GM19240 (cell line): ENCODE results near the gene SDK1.

Experiments
- DNase-seq: peaks from one replicate; pipeline ENCODE4 v3.0.0; 2011; ENCODE audit warnings: low spot score; ENCODE audit not compliant: insufficient read length

The SDK1 gene

DNA sequence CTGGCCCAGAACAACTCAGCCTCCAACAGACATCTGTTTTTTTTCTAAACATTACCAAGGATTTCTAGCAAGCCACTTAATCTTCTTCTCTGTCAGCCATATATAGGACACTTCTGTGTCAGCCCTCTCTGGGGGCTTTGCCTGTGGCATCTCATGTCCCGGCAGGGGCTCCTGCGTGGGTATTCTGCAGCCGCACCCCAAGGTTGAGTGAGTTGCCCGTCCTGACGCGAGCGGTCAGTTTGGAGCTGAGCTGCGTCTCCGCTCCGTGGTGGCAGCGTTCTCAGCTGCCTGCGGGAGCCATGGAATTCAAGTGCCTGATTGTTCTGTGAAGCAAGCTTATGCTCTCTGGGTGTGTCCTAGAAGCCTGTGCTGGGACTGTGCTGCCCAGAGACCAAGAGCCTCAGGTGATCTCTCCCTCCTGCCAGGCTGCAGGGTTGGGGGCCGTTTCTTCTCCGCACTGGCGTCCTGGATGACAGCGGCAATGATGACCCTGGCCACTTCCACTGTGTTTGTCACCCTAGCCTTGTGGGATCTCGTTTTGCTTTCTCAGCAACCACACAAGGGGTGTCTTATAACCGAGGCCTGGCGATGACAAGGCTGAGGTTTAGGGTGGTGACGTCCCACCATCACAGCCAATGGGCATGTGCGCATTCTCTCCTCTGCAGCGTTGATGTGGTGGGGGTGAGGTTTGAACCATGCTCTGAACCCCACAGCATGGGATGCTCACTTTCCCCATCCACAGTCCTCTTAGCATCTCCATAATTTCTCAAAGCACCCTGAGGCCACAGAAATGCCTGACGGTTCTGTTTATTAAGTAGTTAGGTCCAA lies 768.4 kb downstream of the SDK1 start:
- DNase-seq = no peak

DNA sequence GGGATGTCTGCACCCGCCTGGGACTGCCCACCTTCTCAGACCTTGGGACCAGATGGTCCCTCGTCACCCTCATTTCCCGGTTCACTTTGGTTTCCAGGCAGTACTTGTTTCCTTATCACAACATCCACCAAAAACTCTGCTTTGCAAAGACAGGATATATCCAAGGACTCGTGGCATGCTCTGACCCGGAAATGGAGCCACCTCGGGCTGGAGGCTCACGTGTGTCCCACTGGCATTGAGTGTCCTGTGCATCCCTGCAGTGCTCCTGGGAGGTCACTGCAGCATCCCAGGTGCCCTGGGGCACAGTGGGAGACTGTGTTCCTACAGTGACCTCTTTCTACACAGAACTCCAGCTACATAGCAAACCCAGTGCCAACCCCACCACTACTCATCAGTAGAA lies 769.2 kb downstream of the SDK1 start:
- DNase-seq = no peak

DNA sequence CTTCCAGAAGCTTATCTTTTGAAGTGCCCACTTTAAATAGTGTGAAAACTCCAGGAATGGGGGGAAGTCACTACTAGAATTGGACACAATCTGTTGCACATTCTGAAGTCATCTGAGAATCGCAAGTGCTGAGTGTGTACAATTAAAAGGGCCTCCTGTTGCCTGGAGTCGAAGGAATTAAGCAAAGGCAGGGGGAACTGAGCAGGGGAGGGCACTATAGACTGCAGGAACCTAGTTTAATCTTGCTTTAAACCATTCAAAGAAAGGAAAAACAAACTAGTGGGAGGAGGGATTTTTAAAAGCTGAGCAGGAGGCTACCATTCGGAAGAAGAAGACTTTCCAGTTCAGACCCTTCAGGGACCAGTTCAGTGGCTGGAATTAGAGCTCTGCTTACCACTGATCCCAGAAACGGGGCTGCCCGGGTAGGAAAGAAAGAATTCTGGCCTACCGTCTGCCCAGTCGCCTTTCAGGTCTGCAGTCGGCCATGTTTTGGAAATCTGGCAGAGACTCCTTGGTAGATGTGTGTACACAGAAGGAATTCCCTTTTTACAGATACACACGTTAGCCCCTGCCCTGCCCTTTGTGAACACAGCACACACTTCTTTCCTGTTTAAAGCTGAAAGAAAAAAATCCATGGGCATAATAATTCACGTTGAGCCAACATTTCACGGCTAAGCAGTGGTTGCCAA lies 770.5 kb downstream of the SDK1 start:
- no peak for DNase-seq

DNA sequence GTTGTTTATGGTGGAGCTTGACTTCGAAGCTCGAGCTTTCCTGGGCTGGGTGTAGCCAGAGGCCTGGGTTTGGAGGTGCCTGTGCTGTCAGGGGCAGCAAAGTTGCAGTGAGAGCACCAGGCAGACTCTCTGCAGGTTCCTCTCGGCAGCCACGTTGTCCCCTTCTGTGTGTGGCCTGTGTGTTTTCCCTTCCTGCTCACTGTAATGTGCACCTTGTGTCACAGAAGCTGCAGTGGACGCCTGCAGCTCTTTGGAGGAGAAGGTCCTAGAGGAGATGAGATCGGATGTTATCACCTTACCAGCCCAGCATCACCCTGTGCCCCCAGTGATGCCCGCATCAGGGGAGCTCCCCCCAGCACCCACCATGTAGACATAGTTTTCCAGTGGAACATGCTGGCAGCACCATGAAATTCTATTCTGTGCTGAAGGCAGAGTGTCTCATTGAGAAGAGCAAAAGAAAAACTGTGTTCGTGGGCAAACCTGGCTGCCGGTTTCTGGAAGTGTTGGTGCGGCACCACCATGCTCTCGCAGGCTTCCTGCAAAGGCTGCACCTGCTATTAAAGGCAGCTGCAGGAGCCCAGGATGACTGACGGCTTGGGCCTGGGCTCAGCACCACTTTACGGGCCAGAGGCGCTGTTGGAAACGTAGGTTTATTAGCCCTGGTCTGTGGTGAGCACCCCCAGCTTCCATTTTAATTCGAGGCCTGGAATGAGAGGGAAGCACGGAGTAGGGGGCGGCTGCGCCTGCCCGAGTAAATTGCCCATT lies 771.3 kb downstream of the SDK1 start:
- DNase-seq = no peak

DNA sequence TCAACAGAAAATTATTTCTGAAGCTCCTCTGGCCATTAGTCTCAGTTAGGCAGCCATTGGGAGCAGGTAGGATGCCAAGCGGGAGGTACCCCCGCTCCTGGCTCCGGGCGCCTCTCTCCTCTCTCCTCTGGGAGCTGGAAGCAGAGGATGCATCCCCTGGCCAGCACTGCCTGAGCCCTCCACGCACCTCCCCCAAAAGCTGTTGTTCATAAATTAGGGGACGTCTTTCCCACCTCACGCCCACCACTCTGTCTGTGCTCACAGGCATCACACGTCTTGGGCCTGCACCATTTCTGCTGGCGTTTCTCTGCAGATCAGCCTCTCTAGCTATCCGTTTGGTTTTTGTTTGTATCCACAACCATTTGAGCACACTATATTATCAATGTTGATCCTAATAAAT lies 772.0 kb downstream of the SDK1 start:
- DNase-seq = no peak

DNA sequence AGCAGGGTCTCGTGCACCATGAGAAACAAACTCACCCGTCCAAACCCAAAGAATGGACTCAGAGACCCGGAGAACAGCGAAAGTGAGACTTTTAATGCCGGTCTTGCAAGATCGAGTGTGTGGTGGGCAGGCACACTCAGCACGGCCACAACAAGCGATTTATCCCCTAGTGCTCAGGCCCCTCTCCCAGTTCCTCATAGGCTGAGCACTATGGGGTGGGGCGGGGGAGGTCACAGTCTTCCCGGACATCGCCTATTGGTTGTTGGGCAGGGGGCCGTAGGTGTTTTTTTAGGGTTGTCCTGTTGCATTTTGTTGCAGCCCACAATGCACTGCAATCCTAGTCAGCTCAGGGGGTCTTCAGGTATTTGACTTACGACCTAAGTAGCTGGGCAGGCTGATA lies 772.7 kb downstream of the SDK1 start:
- DNase-seq = no peak

DNA sequence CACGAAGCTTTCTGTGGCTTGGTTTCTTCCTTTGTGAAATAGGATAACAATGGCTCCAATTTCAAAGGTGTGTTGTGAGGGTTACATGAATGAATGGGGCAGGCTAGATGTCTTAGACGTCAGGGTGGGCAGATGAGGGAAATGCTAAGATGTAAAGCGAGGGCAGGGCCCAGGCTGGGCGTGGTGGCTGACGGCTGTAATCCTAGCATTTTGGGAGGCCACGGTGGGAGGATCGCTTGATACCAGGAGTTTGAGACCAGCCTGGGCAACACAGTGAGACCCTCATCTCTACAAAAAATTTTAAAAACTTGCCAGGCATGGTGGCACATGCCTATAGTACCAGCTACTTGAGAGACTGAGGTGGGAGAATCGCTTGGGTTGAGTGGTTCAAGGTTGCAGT lies 773.4 kb downstream of the SDK1 start:
- no peak for DNase-seq

DNA sequence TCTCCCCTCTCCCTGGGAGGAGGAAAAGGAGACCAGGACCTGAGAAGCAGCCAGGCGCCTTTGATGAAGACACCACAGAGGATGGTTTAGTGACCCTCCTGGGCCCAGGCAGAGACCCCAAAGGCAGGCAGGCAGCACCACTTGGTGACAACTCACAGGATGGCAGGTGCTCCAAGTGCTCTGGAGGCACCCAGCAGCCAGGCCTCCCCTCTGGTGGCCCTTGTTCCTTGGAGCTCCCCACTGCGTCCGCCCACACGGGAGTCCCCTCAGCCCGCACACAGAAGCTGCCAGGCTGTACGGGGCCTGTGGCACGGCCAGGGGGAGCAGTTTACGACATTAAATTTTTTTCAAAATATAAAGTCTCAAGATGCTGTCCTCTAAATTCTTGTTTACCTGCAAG lies 773.9 kb downstream of the SDK1 start:
- no peak for DNase-seq

DNA sequence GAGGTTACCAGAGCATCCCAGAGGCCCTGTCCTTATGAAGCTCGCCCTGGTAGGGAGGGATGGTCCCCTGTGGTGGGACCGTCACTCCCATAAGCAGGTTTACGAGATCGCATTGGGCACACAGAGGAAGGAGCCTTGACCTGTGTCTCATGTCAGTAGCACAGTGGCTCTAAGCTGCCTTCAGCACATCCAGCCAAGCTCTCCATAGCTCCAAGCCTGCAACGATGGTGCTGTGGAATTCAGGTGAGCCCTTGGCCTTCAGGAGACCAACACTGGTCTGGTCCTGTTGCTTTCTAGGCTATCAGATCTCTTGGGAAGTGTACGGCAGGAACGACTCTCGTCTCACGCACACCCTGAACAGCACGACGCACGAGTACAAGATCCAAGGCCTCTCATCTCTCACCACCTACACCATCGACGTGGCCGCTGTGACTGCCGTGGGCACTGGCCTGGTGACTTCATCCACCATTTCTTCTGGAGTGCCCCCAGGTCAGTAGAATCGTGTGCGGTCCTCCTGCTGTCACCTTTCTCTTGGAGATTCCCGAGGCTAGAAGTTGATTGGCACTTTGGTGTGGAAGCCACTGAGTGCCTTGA lies 775.7 kb downstream of the SDK1 start:
- DNase-seq = no peak

DNA sequence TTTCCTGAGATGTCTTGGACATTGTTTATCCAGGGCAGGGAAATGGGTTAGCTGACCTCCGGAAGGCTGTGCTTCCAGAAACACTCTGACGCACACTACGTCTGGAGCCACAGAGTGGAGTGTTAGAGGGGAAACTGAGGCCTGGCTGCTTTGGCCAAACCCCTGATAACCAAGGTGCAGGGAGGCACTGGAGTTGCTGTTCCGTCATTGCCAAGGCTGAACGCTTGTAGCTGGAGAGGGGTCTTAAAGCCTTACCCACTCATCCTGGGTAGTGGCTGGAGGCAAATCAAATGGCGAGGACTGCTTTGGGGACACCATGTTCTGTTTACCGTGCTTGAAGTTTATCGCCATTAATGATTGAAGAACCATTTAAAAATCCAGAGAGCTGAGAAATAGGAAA lies 776.9 kb downstream of the SDK1 start:
- DNase-seq = no peak

DNA sequence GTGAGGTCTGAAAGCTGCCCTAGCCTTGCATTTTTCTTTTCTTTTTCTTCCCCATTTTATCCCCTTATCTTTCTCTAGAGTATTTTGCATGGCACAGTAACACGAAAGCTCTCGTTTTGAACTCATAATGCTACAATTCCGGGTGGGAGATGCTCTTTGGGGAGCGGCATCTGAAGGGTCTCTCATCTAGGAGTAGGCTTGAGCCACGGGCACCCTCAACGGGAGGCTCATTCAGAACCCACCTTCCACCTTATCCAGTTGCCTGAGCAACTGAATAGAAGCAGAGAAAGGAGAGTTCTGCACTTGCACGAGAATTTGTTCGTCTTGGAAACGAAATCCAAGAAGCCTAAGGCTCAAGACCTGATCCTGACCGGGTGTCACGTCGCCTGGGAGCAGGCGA lies 777.5 kb downstream of the SDK1 start:
- no peak for DNase-seq

DNA sequence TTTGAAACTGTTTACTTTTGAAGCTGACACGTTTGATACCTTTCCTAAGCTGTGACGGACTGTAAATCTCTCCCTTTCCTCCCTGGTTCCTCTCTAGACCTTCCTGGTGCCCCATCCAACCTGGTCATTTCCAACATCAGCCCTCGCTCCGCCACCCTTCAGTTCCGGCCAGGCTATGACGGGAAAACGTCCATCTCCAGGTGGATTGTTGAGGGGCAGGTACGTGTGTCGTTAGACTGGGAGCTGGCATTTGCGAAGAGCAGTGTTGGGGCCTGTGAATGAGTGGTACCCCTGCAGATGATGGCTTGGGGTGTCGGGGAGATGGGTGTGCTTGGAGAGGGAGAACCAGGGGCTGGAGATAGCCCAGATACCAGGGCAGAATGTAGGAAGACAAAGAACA lies 778.3 kb downstream of the SDK1 start:
- no peak for DNase-seq

DNA sequence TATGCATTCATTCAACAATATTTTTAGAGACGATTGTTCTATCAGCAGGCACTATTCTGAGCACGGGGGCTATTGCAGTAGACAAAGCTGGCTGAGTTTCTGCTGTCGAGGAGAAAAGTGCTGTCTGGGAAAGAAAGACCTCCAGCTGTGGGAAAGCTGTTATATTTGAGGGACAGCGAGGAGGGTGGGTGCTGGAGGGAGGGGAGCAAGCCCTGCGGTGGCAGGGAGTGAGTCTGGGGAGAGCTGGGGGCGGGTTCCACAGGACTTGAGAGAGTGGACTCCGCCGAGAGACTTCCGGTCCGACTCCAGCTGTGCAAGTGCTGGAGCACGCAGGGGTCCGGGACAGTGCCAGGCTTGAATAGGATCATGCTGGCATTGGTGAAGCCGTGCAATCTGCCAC lies 778.9 kb downstream of the SDK1 start:
- no peak for DNase-seq

DNA sequence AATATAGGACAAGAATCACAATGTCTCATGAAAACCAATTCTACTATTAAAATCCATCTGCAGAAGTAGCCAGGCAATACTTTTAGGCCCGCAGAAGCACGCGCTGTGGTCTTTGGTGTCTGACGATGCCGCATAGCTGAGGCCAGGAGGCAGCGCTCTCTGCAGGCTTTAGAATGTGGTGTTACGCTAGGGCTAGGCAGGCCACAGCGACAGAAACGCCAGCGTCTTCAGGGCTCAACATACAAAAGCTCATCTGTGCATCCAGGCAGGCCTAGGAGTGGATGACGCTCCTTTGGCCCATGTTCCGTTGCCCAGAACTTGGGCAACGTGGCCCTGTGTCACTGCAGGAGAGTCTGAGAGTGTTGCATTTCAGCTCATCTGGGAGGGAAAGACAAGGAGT lies 779.9 kb downstream of the SDK1 start:
- no peak for DNase-seq

DNA sequence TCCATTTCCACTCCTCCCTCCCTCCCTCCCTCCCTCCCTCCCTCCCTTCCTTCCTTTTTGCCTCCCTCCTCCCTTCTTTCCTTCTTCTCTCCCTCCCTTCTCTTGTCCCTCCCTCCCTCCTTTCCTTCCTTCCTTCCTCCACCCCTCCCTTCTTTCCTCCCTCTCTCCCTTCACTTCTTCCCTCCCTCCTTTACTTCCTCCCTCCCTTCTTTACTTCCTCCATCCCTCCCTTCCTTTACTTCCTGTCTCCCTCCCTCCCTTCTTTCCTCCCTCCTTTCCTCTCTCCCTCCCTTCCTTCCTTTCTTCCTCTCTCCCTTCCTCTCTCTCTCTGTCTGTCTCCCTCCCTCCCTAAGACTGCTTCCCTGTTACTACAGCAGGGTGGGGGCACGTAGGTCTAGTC lies 782.5 kb downstream of the SDK1 start:
- no peak for DNase-seq

DNA sequence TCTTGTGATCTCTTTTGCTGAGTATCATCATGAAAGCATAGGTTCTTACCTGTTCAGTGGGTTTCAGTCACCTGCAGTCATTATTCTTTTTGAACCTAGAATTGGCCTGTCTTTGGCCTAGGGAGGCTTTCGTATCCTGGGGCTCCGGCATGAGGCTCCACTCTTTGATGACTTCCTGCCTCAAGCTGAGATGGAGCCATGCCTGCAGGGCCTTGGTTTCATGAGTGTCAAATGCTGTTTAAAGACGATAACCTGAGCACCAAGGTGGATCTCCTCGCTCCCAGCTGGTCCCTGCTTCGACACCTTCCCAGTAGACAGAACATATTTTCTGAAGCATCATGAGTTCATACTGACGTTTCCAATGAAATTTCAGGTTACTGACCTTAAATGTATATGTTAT lies 783.2 kb downstream of the SDK1 start:
- DNase-seq = no peak

DNA sequence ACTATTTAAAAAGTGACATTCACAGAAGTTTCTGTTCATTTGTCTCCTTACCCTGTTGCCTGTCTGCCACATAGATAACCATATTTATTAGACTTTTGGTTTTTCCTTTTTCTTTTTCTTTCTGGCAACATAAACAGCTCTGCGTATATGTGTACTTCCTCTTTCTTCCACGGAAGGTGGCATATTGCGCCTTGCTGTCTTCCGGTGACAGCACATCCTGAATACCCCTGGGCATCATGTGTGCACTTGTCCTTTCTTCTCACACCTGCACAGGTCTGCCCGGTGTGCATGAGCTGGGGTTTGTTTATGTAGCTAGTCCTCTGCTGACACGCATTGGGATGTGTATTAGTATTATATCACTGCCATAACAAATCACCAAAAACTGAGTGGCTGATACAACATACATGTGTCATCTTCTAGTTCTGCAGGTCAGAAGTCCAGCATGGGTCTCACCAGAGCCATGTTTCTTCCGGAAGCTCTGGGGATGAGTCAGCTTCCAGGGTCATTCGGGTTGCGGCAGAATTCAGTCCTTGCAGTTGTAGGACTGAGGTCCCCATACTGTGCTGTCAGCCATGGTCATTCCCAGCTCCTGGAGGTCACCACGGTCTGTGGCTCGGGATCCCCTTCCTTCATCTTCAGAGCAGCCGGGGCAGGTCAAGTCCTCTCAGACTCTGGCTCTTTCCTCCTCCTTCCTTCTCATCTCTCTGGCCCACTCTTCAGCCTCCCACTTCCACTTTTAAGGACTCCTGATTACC lies 785.1 kb downstream of the SDK1 start:
- no peak for DNase-seq

DNA sequence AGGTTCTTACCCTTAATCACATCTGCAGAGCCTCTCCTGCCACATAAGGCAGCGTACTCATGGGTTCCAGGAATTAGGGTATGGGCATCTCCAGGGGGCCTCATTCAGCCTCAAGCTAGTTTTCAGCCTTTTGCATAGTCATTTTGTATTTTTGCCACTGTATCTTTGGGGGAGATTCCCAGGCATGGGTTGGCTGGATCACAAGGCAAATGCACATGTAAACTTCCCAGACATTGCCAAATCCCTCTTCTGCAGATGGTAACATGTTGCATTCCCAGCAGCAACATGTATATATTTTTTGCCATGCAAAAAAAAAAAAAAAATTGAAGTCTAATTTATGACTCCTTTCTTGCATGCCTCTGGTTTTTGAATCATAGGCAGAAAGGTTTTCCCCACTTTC lies 785.7 kb downstream of the SDK1 start:
- no peak for DNase-seq

DNA sequence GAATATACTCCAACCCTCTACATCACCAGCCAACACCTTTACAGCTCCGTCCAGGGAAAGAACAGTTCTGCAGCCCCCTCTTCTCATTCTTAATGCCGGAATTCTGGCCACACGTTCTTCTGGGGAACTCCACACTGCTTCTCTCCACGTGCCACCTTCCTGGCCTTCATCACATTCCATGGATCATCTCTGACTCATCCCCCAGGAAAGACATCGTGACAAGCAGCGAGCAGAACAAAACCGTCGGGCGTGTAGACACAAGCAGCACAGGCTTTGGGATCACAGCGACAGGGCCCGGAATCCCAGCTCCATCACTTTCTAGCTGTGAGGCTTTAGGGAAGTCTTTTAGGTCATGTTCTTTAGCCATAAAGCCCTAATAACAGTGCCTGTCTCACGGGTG lies 790.7 kb downstream of the SDK1 start:
- no peak for DNase-seq

DNA sequence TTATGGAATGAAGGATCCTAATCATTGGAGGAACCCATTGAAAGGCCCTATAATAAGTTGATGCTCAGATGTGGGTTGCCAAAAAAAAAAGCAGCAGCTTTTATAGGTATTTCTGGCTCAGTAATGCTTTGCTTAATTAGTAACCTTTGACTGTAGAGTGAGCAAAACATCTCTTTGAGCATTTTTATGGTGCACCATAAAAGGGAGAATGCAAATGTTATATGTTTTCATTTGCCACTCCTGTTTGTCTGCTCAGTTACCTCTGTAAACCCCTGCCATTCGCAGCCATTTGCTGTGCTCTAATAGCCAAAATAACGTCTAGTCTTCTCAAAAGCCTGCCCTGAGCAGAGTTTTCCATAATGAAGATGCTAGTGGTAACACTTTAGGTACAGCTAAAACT lies 792.0 kb downstream of the SDK1 start:
- no peak for DNase-seq

DNA sequence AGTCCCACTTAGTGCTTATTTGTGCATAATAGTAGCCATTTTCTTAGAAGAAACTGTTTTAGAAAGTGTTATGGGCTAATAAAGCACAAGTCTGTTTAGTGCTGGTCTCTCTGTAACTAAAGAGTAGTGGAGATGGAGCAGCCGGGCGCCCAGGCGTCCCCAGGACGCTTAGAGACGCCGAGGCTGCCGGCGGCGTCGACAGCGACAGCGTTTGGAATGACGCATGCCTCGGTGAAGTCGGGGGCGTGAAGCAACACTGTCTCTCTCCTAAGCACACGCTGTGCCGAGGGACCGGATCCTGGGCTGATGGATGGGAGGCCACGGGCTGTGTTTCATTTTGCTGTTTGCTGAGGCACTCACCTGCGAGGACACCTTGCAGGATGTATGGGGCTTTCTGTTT lies 792.4 kb downstream of the SDK1 start:
- no peak for DNase-seq
